Peyer's patch (tissue), 4 donors: ENCODE measurements around the gene KPNA4.

Source experiments
- CTCF ChIP-seq, 6 experiments: fragments of 450-650 bp in 4 of 6; fragments of 200-600 bp in 2 of 6; sonication (generic) in 1 of 6; IDR thresholded peaks; one replicate each; pipeline ENCODE4 v1.5.1; 2017 to 2019; ENCODE audit warnings: antibody characterized with exemption in 6 of 6, mild to moderate bottlenecking in 3 of 6, moderate library complexity in 1 of 6
- POLR2A ChIP-seq, 2 donors: fragments of 450-650 bp; IDR thresholded peaks; one replicate each; pipeline ENCODE4 v1.5.1; 2017; ENCODE audit warnings: antibody characterized with exemption in 2 of 2, mild to moderate bottlenecking in 2 of 2, moderate library complexity in 2 of 2

- TF ChIP-seq POLR2A (IDR thresholded peaks at IDR 0.05) (no peak), CTCF (IDR thresholded peaks at IDR 0.05) (no peak)
Measured at GRCh38 chr3:160451602-160452001, 113.8 kb downstream of the KPNA4 start.
